Measurements from ENCODE around the gene GYS1.
"Not testable (repeated sequence)": the region's sequence is repeated elsewhere in the genome, so short reads cannot be mapped to it uniquely, and the experiment has no call there.

Gene GYS1

DNA sequence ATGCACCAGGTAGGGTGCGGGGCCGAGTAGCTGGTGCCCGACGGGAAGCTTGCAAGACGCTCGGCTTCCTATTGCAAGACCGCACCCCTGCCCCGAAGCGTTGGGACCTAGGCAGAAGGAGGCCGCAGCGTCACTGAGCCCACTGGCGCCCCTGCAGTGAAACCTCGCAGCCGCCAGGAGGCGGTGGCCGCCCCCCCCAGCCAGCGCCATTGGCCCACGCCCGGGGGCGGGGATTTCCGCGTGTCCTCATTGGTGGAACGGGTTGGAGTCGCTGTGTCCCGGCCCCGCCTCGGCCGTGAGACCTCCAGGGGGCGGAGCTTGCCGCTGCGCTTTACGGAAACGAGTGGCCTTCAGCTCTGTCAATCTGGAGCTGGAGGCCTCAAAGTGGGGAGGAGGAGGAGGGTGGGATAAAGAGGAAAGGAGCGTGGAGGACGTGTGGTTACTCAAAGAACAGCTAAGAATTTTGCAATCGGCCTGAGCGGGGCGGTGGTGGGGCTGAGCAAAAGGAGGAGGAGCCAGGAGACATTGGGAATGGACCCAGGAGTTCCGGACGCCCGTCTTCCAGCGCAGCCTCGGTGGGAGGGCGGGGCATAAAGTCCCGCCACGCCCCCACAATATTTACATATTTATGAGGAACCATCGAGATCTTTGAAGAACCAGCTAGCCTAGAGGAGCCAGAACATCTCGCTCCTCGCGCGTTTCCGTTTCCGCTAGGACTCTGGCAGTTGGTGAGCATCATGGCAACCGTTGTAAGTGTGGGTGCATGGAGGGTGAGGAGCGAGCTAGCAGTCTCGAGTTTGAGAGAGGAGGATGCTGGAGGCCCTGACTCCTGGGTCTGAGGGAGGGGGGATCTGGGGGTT lies at the start of gene GYS1, which contains the start of gene RUVBL2:
GYS1 (minus strand) TSS at position 135 of the 860 bp plus-strand sequence. CDS start 197 bp downstream, outside the sequence.
RUVBL2 (plus strand) TSS at position 713 of the 860 bp plus-strand sequence; CDS start at position 738, 25 bp downstream.
- Histone ChIP-seq H3K27me3 (ENCODE audit: control insufficient read depth, insufficient read depth, low read length) (no peaks in the 10 kb centered on the region), H3K4me3 (ENCODE audit: low read depth, low read length) (peak within 1 kb of the TSS; percentile 94), H3K9ac (ENCODE audit: low read depth, low read length) (peak within 1 kb of the TSS; percentile 92), H3K9me3 (ENCODE audit: control insufficient read depth, insufficient read depth, low read length) (no peaks in the 10 kb centered on the region), H3K4me1 (ENCODE audit: control insufficient read depth, insufficient read depth, low read length) (peaks cover 5% of the 10 kb centered on the region), H3K36me3 (ENCODE audit: control insufficient read depth, insufficient read depth, low read length) (peaks cover 19% of the 10 kb centered on the region)

DNA sequence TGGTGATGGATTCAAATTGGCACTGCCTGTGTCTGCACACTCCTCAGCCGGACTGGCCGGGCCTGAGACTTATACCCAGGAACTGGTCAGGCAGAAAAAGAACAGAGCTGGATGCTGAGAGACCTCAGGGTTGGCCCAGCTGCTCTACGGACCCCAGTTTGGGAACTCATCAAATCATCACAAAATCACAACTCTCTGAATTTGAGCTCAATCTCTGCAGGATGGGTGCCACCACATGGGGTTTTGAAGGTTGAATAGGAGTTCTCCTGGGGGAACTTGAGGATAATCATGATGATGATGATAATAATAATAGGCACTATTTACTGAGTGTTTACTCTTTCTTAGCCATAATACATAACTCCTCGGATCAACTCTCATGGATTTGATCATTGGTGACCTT lies 49.6 kb upstream of the GYS1 start:
- H3K4me3 ChIP-seq (ENCODE audit: low read depth, low read length); H3K36me3 ChIP-seq (ENCODE audit: control insufficient read depth, insufficient read depth, low read length); H3K9me3 ChIP-seq (ENCODE audit: control insufficient read depth, insufficient read depth, low read length); H3K9ac ChIP-seq (ENCODE audit: low read depth, low read length); H3K4me1 ChIP-seq (ENCODE audit: control insufficient read depth, insufficient read depth, low read length); H3K27me3 ChIP-seq (ENCODE audit: control insufficient read depth, insufficient read depth, low read length): not testable (repeated sequence)

DNA sequence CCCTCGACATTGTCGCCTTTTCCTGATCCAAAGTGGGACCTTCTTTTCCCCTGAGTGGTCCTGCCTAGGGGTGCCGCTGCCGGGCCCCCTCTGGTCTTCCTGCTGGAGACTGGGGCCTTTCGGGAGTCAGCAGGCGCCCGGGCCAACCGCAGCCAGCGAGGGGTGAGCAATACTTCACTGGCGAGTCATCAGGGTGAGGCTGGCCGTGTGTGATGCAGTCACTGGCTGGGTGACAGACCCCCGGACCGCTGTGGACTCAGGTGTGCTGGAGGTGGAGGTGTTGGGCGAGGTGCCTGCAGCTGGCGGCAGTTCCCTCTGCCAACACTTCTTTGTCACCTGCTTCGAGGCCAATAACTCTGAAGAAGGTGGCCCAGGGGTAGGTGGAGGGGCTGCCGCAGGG lies 49.1 kb upstream of the GYS1 start:
- Histone ChIP-seq H3K4me1 (ENCODE audit: control insufficient read depth, insufficient read depth, low read length) (no peaks in the 10 kb centered on the region), H3K9me3 (ENCODE audit: control insufficient read depth, insufficient read depth, low read length) (no peaks in the 10 kb centered on the region), H3K4me3 (ENCODE audit: low read depth, low read length) (no peak overlapping the region), H3K27me3 (ENCODE audit: control insufficient read depth, insufficient read depth, low read length) (no peaks in the 10 kb centered on the region), H3K36me3 (ENCODE audit: control insufficient read depth, insufficient read depth, low read length) (no peaks in the 10 kb centered on the region), H3K9ac (ENCODE audit: low read depth, low read length) (no peak overlapping the region)

DNA sequence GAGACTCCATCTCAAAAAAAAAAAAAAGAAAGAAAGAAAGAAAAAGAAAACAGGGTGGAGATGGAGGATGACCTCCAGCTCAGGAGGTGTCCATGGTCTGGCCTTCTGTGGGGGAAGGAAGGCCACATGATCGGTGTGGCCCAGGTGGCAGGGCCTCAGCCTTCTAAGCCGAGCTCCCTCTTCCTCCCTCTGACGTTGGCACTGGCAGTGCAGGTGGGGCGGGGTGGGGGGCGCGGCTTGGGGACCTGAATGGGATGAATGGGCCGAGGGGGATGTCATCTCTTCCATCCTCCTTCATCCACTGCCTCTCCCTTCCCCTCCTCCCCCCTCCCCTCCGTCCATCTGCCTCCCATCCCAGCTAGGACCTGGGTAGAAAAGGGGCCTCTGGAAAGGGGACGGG lies 46.6 kb upstream of the GYS1 start:
- not testable (repeated sequence) for H3K4me3 ChIP-seq (ENCODE audit: low read depth, low read length); H3K36me3 ChIP-seq (ENCODE audit: control insufficient read depth, insufficient read depth, low read length); H3K9ac ChIP-seq (ENCODE audit: low read depth, low read length); H3K9me3 ChIP-seq (ENCODE audit: control insufficient read depth, insufficient read depth, low read length); H3K27me3 ChIP-seq (ENCODE audit: control insufficient read depth, insufficient read depth, low read length); H3K4me1 ChIP-seq (ENCODE audit: control insufficient read depth, insufficient read depth, low read length)

DNA sequence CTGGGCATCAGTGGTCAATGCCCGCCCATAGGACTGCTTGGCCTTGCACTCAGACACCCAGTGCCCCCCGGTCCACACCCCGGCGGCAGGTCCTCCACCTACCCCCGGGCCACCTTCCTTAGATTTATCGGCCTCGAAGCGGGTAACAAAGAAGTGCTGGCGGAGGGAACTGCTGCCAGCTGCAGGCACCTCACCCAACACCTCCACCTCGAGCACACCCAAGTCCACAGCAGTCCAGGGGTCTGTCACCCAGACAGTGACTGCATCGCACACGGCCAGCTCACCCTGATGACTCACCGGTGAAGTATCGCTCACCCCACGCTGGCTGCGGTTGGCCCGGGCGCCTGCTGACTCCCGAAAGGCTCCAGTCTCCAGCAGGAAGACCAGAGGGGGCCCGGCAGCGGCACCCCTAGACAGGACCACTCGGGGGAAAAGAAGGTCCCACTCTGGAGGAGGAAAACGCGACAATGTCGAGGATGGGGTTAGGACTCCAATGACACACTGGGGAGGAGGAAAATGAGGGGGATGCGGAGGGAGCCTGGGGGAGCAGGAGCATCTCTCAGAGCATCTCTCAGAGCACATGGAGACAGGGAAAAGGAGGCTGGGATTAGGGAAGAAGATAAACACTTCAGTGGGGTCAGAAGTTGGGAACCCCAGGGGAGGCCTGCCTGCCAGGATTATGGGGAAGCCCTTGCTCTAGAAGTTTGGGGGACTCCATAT lies 45.6 kb upstream of the GYS1 start:
- H3K9ac ChIP-seq (ENCODE audit: low read depth, low read length); H3K4me3 ChIP-seq (ENCODE audit: low read depth, low read length); H3K36me3 ChIP-seq (ENCODE audit: control insufficient read depth, insufficient read depth, low read length); H3K27me3 ChIP-seq (ENCODE audit: control insufficient read depth, insufficient read depth, low read length); H3K9me3 ChIP-seq (ENCODE audit: control insufficient read depth, insufficient read depth, low read length); H3K4me1 ChIP-seq (ENCODE audit: control insufficient read depth, insufficient read depth, low read length): not testable (repeated sequence)

DNA sequence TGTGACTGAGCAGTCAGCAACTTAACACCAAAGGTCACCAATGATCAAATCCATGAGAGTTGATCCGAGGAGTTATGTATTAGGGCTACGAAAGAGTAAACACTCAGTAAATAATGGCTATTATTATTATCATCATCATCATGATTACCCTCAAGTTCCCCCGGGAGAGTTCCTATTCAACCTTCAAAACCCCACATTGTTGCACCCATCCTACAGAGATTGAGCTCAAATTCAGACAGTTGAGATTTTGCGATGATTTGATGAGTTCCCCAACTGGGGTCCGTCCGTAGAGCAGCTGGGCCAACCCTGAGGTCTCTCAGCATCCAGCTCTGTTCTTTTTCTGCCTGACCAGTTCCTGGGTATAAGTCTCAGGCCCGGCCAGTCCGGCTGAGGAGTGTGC lies 45.0 kb upstream of the GYS1 start:
- H3K9ac ChIP-seq (ENCODE audit: low read depth, low read length); H3K4me3 ChIP-seq (ENCODE audit: low read depth, low read length): not testable (repeated sequence)

DNA sequence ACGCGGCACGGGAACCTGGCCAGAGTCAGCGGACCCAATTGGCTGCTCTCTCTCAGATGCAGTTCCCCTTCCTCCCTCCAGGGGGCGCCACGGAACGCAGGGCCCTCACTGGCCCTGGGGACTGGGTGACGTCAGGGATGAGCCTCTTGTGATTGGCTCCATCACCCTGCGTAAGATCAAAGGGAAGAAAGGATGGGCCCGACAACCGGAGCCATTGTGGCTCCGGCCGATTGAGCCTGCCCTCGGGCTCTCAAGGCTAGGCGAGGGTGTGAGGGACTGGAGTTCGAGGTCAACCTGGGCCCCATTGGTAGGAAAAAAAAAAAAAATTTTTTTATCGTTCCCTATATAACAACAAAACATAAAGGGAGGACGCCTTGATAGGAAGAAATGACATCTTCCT lies 43.7 kb upstream of the GYS1 start, which contains the start of gene CGB1:
CGB1 (minus strand) TSS at position 81 of the 400 bp plus-strand sequence. CDS start 184 bp downstream, outside the sequence.
- not testable (repeated sequence) for H3K27me3 ChIP-seq (ENCODE audit: control insufficient read depth, insufficient read depth, low read length); H3K4me1 ChIP-seq (ENCODE audit: control insufficient read depth, insufficient read depth, low read length); H3K9ac ChIP-seq (ENCODE audit: low read depth, low read length); H3K36me3 ChIP-seq (ENCODE audit: control insufficient read depth, insufficient read depth, low read length); H3K4me3 ChIP-seq (ENCODE audit: low read depth, low read length); H3K9me3 ChIP-seq (ENCODE audit: control insufficient read depth, insufficient read depth, low read length)

More for the DNA sequence above, 45.0 kb upstream of the GYS1 start:
- H3K4me1 ChIP-seq (ENCODE audit: control insufficient read depth, insufficient read depth, low read length); H3K9me3 ChIP-seq (ENCODE audit: control insufficient read depth, insufficient read depth, low read length); H3K36me3 ChIP-seq (ENCODE audit: control insufficient read depth, insufficient read depth, low read length); H3K27me3 ChIP-seq (ENCODE audit: control insufficient read depth, insufficient read depth, low read length): not testable (repeated sequence)

DNA sequence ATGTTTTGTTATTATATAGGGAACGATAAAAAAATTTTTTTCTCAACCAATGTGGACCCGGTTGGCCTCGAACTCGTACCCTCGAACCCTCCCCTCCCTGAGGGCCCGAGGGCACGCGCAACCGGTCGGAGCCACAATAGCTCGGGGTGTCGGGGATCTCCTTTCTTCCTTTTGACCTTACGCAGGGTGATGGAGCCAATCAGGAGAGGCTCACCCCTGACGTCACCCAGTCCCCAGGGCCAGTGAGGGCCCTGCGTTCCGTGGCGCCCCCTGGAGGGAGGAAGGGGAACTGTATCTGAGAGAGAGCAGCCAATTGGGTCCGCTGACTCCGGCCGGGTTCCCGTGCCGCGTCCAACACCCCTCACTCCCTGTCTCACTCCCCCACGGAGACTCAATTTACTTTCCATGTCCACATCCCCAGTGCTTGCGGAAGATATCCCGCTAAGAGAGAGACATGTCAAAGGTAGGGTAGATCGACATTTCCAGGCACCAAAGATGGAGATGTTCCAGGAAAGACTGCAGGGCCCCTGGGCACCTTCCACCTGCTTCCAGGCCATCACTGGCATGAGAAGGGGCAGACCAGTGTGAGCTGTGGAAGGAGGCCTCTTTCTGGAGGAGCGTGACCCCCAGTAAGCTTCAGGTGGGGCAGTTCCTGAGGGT lies 38.7 kb upstream of the GYS1 start, which contains the start of gene CGB2:
CGB2 (plus strand) TSS at position 249 of the 660 bp plus-strand sequence; CDS start at position 455, 206 bp downstream.
- H3K4me3 ChIP-seq (ENCODE audit: low read depth, low read length), result peak within 1 kb of the TSS; percentile 43
- H3K9me3 ChIP-seq (ENCODE audit: control insufficient read depth, insufficient read depth, low read length); H3K36me3 ChIP-seq (ENCODE audit: control insufficient read depth, insufficient read depth, low read length); H3K27me3 ChIP-seq (ENCODE audit: control insufficient read depth, insufficient read depth, low read length); H3K9ac ChIP-seq (ENCODE audit: low read depth, low read length); H3K4me1 ChIP-seq (ENCODE audit: control insufficient read depth, insufficient read depth, low read length): not testable (repeated sequence)

DNA sequence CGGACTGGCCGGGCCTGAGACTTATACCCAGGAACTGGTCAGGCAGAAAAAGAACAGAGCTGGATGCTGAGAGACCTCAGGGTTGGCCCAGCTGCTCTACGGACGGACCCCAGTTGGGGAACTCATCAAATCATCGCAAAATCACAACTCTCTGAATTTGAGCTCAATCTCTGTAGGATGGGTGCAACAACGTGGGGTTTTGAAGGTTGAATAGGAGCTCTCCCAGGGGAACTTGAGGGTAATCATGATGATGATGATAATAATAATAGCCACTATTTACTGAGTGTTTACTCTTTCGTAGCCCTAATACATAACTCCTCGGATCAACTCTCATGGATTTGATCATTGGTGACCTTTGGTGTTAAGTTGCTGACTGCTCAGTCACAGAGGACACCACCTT lies 37.2 kb upstream of the GYS1 start:
- not testable (repeated sequence) for H3K4me1 ChIP-seq (ENCODE audit: control insufficient read depth, insufficient read depth, low read length); H3K4me3 ChIP-seq (ENCODE audit: low read depth, low read length); H3K36me3 ChIP-seq (ENCODE audit: control insufficient read depth, insufficient read depth, low read length)

DNA sequence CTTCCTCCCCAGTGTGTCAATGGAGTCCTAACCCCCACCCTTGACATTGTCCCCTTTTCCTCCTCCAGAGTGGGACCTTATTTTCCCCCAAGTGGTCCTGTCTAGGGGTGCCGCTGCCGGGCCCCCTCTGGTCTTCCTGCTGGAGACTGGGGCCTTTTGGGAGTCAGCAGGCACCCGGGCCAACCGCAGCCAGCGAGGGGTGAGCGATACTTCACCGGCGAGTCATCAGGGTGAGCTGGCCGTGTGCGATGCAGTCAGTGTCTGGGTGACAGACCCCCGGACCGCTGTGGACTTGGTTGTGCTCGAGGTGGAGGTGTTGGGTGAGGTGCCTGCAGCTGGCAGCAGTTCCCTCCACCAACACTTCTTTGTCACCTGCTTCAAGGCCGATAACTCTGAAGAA lies 36.6 kb upstream of the GYS1 start:
- H3K9ac ChIP-seq (ENCODE audit: low read depth, low read length); H3K36me3 ChIP-seq (ENCODE audit: control insufficient read depth, insufficient read depth, low read length); H3K4me1 ChIP-seq (ENCODE audit: control insufficient read depth, insufficient read depth, low read length); H3K9me3 ChIP-seq (ENCODE audit: control insufficient read depth, insufficient read depth, low read length); H3K4me3 ChIP-seq (ENCODE audit: low read depth, low read length); H3K27me3 ChIP-seq (ENCODE audit: control insufficient read depth, insufficient read depth, low read length): not testable (repeated sequence)

More for the DNA sequence above, 37.2 kb upstream of the GYS1 start:
- H3K9ac ChIP-seq (ENCODE audit: low read depth, low read length); H3K9me3 ChIP-seq (ENCODE audit: control insufficient read depth, insufficient read depth, low read length); H3K27me3 ChIP-seq (ENCODE audit: control insufficient read depth, insufficient read depth, low read length): not testable (repeated sequence)

DNA sequence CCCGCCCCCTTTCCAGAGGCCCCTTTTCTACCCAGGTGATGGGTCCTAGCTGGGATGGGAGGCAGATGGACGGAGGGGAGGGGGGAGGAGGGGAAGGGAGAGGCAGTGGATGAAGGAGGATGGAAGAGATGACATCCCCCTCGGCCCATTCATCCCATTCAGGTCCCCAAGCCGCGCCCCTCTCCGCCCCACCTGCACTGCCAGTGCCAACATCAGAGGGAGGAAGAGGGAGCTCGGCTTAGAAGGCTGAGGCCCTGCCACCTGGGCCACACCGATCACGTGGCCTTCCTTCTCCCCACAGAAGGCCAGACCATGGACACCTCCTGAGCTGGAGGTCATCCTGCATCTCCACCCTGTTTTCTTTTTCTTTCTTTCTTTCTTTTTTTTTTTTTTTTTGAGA lies 35.6 kb upstream of the GYS1 start:
- H3K9ac ChIP-seq (ENCODE audit: low read depth, low read length); H3K4me1 ChIP-seq (ENCODE audit: control insufficient read depth, insufficient read depth, low read length); H3K27me3 ChIP-seq (ENCODE audit: control insufficient read depth, insufficient read depth, low read length); H3K36me3 ChIP-seq (ENCODE audit: control insufficient read depth, insufficient read depth, low read length); H3K9me3 ChIP-seq (ENCODE audit: control insufficient read depth, insufficient read depth, low read length); H3K4me3 ChIP-seq (ENCODE audit: low read depth, low read length): not testable (repeated sequence)
